Daoy (cell line): ENCODE results near the gene ZBTB7B. TPM values are rescaled to one million over a fixed set of nuclear protein-coding genes. Genes with fewer than 3 reads are reported as not detected.

Experiments
- DNase-seq: peaks from one replicate; pipeline ENCODE4 v3.0.0-alpha.2; 2015; ENCODE audit warnings: low read depth
- total RNA-seq: library from RNA; depleted of rRNA; stranded (reverse); fragments of >200 nt; shearing (Covaris generic); gene quantifications from 2 replicates; pipeline ENCODE4 v1.2.3, GENCODE V29; 2014

Gene ZBTB7B
- total RNA-seq, 1 experiment from 2014 or later = 11.7 TPM

GRCh38 chr1:155038602-155039307 lies 36.2 kb downstream of the ZBTB7B start:
- DNase-seq = peak; percentile 39

DNA sequence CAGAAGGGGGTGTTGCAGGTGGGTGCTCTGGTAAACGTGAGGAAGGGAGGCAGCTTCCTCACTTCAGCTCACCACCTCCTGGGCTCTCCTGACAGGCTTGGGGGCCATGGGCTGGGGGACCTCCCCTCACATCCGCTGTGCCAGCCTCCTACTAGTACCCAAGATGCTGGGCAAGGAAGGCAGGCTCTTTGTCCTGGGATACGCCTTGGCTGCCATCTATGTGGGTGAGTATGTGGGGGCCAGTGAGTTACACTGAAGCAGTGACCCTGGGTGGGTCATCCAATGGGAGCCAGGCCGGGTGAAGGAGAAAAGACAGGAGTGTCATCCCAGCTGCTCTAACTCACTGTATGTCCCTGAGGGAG lies 36.7 kb downstream of the ZBTB7B start:
- DNase-seq = no peak

GRCh38 chr1:155040358-155041093 lies 37.9 kb downstream of the ZBTB7B start:
- DNase-seq = no peak

GRCh38 chr1:155042789-155043188 lies 40.2 kb downstream of the ZBTB7B start:
- DNase-seq = no peak

DNA sequence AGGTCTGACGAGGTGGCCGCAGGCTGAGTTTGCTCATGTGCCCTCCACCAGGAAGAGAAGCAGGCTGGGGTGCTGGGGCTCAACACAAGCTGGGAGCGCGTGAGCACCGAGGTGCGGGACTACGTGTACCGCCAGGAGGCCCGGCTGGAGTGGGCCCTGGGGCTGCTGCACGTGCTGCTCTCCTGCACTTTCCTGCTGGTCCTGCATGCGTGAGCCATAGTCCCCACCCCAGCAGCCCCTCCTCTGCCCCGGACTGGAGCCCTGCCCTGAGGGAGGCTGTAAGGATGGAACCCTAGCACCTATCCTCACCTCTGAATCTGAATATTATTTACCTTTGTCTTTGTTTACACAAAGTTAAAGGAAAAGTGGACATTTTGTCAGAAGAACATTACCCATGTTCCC lies 40.7 kb downstream of the ZBTB7B start:
- no peak for DNase-seq

GRCh38 chr1:155043793-155044192 lies 41.2 kb downstream of the ZBTB7B start:
- no peak for DNase-seq

- DNase-seq = no peak
These were observed 41.8 kb downstream of the ZBTB7B start for GRCh38 chr1:155044365-155044764.

DNA sequence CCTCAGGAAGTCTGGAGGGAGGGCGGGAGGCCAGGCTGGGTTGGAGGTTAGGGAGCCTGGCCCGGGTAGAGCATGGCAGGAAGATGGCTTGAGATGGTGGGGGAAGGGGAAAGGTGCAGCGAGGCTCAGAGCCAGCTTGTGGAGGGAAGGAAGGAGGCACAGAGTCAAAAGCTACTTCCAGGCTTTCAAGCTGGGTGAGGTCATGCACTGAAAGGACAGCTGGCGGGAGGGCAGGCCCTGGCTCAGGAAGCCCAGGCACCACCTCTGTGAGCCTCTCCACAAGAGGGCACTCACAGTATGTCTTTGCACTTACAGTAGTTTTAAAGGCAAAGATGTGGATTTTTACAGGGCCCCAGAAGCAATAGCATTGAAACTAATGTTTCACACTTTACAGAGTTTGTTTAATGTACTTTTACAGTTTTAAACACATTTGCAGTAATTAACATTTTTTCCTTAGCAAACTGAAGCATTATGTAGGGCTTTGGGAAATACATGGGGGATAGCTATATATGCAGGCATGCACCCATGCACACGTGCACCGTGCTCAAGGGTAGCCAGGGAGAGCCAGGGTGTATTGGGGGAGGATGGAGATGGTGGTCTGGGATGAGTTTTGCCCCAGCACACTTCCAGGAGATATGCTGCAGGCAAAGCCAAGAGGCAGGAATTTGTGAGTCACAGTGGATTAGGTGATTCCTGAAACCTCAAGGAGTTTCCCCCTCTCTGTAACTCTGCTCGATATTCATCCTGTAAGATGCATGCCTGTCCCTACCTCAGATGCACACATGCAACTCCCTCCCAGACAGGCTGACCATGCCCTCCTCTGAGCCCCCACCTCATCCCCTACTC lies 42.4 kb downstream of the ZBTB7B start:
- DNase-seq = peak; percentile 81

GRCh38 chr1:155048449-155049334 lies 46.1 kb downstream of the ZBTB7B start:
- DNase-seq = no peak

- DNase-seq = peak; percentile 61
These were observed 47.3 kb downstream of the ZBTB7B start for GRCh38 chr1:155049651-155050559.

DNA sequence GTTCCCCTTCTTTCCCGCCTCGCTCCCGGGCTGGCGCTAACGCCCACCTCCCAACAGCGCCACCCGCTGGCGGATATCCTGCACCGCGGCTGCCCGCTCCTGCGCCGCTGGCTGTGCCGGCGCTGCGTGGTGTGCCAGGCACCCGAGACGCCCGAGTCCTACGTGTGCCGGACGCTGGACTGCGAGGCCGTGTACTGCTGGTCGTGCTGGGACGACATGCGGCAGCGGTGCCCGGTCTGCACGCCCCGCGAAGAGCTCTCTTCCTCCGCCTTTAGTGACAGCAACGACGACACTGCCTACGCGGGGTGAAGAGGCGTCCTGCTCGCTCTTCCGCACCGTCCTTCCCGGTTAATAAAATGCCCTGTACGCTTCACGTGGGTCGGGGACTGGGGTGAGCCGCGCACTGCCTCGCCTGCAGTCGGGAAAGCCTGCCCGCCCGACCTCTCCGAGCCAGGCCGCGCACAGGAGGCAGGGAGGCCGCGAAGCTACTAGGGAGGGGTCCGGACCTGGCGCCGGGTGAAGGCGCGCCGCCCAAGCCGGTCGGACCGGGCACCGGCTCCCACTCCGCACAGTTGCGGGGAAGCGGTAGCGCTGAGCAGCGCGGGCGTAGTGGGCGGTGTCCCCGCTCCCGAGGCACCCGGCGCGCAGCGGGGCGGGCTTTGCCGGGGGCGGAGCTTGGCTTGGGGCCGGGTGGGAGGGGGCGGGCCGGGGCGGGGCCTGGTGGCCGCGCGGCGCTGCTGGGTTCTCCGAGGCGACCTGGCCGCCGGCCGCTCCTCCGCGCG lies 48.1 kb downstream of the ZBTB7B start, which contains the start of gene ADAM15:
TSS of gene ADAM15 (plus strand) at position 757 of the 782 bp plus-strand sequence. CDS start 71 bp downstream, outside the sequence.
- DNase-seq = peak; percentile 91

DNA sequence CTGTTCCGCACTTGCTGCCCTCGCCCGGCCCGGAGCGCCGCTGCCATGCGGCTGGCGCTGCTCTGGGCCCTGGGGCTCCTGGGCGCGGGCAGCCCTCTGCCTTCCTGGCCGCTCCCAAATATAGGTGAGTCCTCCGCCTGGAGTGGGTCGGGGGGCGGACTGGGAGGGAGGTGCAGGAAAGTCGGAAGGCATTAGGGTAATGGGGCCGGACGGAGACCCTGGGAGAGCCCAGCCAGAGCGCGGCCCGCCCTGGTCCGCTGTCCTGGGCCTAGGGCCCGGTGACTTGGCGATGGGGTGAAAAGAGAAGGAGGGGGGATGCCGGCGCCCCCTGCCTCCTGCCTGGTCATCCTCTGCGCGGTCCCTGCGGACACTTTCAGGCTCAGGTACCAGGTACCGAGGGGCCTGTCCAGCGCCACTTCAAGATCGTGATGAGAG lies 48.8 kb downstream of the ZBTB7B start:
- no peak for DNase-seq

GRCh38 chr1:155051777-155052398 lies 49.3 kb downstream of the ZBTB7B start:
- DNase-seq = peak; percentile 61

DNA sequence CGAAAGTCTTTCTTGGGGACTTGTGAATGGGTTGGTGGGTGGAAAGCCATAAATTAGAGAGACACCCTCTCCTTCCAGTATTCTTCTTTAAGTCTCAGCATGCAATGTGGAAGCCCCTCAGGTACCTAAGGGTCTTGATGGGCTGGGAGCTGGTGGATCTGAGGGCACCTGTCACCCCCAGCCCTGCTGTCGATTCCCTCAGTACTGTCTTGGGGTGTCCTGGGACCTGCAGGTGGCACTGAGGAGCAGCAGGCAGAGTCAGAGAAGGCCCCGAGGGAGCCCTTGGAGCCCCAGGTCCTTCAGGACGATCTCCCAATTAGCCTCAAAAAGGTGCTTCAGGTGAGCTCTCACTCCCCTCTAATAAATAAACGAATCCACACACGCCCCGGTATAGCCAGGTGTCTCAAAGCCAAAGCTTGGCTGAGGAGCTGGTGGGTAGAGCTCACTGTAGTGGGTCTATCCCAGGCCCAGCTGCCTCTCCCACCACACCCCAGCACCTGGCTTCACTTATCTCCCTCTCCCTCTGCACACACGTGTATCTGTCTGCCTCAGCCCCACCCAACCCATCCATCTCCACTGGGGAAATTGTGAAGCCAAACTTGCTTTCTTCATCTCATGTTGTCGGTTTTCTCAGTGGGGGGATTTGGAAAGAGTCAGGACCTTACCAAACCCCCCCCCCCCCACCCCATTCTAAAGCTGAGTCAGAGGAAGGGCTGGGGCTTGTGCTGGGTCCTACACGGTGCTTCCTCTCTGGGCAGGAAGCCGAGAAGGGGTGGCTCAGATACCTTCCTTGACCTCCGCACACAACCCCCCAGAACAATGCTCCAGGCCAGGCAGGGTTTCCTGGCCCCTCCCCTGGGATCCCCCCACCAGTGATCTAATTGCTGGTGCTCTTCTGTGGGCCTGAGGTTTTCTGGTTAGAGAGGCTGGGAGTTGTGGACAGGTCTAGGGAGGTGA lies 50.1 kb downstream of the ZBTB7B start:
- DNase-seq = peak; percentile 35

DNA sequence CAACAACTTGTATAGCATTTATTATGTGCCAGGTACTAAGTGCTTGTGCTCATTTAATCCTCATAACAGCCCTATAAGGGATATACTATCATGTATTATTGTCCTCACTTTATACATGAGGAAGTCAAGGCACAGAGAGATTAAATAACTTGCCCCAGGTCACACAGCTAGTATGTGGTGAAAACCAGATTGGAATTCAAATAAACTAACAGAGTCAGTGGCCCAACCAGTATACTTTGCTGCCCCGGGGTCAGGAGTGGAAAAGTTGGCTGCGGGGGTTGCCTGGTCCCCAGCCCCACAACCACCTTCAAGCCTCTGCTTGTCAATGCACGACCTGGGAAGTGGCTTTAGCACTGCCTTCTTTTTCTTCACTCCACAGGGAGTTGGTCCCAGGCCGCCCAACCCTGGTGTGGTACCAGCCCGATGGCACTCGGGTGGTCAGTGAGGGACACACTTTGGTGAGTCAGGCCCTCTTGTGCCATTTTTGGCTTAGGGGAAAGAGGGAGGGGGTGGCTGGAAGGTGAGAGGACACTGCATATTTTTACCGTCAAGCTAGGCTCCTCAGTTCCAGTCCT lies 51.0 kb downstream of the ZBTB7B start:
- DNase-seq = no peak

DNA sequence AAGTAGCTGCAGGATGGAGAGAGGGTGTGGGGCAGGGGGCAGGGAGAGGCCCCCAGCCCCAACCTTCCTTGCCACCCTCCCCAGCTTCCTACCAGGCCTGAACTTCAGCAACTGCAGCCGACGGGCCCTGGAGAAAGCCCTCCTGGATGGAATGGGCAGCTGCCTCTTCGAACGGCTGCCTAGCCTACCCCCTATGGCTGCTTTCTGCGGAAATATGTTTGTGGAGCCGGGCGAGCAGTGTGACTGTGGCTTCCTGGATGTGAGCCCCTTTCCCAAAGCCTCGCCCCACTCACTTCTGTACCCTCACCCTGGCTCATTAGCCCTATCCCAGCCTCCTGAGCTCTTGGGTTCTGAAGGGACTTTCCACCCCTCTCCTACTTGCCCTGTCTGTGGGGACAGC lies 54.5 kb downstream of the ZBTB7B start:
- DNase-seq = no peak

- DNase-seq = no peak
These were observed 55.2 kb downstream of the ZBTB7B start for GRCh38 chr1:155057788-155058211.
